NCI-H82 (cell line): ENCODE data around the gene KTN1.

ENCODE experiments used
- DNase-seq: peaks from one replicate; lab custom pipeline; 2025; lab: John Stamatoyannopoulos, UW

Gene KTN1

DNA sequence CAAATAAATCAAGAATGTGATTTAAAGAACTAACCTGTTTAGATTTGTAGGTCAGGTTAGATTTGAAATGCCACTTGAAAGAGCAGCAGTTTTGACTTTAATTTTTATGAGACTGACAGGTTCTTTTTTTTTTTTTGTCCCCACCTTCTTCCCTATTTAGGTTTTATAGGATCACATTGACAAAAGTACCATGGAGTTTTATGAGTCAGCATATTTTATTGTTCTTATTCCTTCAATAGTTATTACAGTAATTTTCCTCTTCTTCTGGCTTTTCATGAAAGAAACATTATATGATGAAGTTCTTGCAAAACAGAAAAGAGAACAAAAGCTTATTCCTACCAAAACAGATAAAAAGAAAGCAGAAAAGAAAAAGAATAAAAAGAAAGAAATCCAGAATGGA, 31.9 kb downstream of the KTN1 start:
- DNase-seq = no peak

DNA sequence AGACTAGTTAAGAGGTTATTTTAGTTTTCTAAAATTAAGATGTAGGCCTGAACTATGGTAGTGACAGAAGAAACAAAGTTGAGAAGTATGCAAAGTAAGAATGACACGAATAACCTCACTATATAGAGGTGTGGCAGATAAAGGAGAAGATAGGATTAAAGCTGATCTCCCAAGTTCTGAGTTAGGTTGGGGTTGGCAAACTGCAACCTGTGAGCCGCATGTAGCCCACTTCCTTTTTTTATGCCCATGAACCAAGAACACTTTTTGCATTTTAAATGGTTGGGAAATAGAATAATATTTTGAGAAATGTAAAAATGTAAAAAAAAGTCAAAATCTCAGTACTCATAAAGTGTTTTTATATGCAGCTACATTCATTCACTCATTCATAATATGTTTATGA, 34.3 kb downstream of the KTN1 start:
- no peak for DNase-seq

DNA sequence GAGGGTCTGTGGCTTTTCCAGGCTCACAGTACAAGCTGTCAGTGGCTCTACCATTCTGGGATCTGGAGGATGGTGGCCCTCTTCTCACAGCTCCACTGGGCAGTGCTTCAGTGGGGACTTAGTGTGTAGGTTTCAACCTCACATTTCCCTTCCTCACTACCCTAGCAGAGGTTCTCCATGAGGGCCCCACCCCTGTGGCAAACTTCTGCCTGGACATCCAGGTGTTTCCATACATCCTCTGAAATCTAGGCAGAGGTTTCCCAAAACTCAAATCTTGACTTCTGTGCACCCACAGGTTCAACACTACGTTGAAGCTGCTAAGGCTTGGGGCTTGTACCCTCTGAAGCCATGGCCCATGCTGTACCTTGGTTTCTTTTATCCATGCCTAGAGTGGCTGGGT, 40.3 kb downstream of the KTN1 start:
- no peak for DNase-seq

DNA sequence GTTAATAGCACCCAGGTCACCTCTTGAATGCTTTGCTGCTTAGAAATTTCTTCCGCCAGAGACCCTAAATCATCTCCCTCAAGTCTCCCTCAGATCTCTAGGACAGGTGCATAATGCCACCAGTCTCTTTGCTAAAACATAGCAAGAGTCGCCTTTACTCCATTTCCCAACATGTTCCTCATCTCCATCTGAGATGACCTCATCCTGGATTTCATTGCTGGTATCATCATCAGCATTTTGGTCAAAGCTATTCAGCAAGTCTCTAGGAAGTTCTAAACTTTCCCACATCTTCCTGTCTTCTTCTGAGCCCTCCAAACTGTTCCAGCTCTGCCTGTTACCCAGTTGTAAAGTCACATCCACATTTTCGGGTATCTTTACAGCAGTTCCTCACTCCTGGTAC, 41.0 kb downstream of the KTN1 start:
- no peak for DNase-seq

DNA sequence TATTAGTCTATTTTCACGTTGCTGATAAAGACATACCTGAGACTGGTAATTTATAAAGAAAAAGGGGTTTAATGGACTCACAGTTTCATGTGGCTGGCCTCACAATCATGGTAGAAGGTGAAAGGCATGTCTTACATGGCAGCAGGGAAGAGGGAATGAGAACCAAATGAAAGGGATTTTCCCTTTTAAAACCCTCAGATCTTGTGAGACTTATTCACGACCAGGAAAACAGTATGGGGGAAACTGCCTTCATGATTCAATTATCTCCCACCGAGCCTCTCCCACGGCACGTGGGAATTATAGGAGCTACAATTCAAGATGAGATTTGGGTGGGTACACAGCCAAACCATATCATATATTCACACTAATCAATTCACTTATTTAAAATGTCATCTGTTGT, 41.4 kb downstream of the KTN1 start:
- no peak for DNase-seq

DNA sequence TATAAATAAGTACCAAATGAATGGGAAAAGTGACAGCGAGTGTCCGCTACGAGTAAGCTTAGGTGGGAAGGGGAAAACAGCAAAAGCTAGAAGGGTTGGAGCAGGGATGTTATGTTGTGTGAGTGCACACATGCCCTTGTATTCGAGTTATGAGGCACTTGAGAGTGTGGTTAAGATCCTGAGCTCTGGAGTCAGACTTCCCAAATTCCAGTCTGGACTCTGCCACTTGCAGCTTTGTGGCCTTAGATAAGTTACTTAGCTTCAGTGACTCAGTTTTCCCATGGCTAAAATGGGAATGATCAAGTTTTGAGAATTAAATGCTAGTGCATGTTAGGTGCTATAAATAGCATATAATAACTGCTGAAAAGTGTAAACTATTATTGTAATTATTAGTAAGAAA, 44.9 kb downstream of the KTN1 start:
- no peak for DNase-seq

DNA sequence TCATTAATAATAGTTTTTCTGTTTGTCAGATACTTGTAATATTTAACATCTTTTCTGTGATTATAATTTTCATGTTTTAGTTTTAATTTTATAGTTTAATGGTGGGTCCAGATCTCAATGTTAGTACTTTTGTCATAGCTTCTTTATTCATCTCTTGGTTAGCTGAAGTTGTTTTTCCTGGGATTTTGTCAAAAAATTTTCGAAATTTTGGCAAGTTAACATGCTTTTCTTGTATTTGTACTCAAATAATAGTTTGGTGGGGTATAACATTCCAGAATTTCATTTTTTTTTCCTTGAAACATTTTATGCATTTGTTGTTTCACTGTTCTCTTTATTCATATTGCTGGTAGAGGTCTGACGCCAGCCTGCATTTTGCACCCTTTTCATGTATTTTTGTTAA, 45.5 kb downstream of the KTN1 start:
- DNase-seq = no peak

DNA sequence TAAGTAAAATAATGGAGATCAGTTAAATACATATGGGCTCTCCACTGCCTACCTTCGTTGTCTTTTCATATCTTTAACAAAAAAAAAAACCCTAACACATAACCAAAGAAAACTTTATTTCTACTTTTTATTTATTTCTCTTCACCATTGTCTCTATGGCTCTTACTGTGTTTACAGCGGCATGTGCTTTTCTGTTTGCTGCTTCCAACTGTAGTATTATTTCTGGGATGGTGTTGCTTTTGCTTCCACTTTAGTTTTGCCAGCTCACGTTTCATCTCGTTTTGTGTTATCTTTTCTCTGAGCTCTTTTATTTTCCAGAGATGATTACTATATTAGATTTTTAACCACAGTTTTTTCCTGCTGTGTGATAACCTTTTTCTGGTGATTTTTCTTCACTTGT, 46.1 kb downstream of the KTN1 start:
- no peak for DNase-seq

DNA sequence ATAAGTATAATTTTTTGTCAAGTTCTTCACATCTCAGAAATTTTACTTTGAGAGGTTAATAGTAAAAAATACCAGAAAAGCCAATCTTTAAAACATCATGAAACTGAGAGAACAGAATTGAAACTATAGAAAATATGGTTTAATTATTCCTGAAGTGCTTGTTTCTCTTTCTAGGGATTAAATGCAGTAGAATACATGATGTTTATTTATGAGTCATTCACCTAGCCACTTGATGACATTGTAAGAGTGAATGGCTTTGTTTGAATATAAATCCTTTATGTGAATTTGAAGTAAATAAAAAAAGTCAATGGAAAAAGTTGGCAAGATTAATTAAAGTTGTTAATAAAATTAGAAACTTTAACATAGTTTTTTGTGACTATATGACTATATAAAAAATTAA, 48.4 kb downstream of the KTN1 start:
- DNase-seq = no peak

DNA sequence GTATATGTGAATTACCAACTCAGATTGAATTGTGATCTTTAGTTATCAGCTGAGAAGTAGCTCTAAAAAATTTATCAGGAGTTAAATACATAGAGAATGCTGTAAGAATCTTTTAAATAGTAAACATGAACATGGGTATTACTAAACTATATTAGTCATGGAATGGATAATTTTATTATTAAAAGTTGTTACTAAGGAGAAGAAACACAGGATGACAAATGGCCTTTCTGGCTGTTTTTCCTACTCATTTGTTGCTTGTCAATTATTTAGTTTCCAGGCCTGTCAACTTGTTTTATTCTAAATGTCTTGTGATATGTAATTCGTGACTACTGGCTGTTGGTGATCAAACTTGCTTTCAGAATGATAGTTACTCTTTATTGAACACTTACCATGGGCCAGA, 58.7 kb downstream of the KTN1 start:
- DNase-seq = no peak

DNA sequence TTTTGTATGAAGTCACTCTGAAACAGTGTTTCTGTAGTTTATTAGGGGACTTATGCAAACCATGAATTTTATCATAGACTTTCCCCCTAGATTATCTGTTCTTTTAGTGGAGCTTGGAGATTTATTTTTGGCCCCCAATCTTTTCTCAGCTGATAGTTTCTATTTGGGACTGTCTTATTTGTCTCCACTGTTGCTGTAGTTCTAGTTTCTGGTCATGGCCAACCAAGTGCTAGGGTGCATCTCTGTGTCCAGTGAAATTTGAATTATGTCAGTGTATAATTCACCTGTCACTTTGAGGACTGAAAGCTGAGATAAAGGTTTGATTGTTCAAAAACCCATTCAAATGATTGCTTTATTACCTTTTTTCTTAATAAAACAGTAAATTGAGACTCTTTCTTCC, 61.3 kb downstream of the KTN1 start:
- no peak for DNase-seq

DNA sequence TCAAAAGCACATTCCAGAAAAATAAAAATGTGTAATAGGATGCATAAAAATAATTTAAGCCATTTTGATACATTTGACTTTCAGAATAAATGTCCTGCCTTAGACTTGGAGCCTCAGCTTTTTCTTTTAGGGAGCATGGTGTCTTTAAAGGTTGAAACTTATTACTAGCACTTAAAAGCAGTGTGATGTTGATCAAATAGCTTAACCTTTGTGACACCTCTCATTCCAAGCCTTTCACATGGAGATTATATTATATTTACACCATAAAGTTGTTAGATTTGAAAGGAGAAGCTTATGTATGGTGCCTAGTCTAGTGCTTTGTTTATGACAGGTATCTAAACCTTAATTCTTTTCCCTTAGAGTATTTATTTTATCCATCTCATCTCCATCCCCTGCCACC, 61.9 kb downstream of the KTN1 start:
- no peak for DNase-seq

DNA sequence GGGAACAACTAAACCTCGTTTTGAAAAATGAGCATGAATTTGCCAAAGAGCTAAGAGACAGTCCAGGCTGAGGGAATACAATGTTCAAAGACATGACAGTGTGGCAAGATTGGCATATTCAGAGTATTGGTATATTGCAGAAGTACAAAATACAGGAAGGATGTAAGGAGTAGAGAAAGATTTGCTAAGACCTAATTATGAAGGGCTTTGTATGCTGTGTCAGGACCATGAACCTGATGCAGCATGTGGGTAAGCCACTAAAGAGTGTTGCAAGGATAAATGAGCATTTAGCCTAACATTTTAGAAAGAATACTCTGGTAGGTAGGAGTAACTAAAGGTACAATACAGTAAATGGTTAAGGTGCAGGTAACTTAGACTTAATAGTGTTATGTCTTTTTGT, 65.1 kb downstream of the KTN1 start:
- DNase-seq = no peak

DNA sequence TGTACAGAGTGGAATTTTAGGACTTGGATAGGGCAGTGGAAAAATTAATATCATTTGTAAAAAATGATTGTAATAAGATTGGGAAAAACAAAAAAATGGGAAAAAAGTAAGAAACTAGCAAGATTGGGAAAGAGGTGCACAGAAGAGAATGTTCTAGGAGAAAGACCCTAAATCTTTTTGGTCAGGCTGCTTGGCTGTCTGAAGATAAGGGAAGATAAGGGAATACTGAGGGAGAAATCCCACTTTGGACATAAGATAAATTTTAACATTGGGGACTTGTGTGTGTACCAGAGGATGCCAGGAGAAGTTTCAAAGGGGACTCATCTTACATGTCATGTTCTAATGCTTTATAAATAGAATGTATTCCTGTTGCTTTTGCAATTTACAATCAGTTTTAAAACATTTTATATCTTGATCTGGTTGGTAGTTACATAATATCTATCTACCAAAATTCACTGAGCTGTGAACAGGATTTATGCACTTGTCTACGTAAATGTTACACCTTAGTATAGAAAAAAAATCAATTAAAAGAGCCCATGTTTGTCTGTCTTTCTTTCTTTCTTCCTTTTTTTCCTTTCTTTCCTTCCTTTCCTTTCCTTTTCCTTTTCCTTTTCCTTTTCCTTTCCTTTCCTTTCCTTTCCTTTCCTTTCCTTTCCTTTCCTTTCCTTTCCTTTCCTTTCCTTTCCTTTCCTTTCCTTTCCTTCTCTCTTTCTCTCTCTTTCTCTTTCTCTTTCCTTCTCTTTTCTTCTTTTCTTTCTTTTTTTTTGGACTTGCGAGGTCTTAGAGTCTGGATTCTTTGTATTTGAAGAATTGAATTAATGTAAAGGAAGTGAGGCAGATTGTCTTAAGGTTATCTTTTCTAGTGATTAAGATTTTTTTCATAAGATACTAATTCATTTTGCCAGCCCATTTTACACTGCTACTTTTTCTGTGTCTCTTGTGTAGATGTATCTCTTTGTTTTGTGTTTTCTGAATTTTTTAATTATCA, 66.1 kb downstream of the KTN1 start:
- no peak for DNase-seq

DNA sequence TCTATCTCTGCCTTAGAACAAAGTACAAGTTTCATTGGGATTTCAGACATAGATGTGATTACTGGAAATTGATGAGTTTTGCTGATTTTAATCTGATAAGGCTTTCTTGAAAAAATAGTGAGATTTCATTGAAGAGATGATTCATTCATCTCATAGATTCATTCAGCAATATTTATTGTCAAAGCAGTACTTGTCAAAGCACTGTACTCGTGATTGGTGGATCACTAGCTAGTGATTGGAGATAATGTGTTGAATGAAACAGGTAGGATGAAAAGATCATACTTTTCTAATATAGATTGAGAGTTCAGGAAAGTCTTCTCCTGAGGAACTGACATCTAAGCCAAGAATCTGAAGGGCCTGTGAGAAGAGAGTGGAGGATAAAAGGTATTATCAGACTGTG, 71.0 kb downstream of the KTN1 start:
- no peak for DNase-seq

DNA sequence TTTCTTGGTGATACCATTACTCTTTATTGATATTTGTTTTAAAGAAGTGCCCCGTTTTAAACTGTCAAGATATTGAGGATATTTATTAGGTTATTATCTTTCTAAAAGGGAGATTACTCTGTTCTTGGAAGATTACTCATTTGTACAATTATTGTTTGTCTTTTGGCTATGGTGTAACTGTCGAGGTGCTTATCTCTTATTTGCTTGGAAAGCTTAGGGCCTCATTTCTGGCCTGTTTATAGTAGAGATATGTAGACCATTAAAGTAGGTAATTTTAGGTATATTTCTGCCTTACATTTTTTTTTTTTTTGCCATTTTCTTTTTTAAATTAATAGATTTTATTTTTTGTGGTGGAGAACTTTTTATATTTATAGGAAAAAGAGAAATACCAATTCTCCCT, 74.2 kb downstream of the KTN1 start:
- no peak for DNase-seq

DNA sequence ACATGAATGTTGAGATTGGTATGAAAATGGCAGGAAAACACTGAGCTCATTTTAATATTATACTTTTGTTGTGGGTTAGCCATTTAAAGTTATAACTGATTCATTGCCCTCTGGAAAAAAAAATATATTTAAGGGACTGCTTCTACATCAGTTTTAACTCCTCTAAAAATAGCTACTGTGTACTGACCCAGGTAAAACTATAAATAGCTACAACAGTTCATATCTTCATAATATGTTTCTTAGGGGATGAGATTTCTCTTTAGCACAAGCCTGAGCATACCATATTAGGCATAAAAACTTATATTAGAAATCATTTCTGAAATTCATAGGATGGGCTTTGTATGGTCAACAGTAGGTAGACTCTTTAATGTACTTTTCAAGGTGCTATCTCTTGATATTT, 81.0 kb downstream of the KTN1 start:
- DNase-seq = no peak

DNA sequence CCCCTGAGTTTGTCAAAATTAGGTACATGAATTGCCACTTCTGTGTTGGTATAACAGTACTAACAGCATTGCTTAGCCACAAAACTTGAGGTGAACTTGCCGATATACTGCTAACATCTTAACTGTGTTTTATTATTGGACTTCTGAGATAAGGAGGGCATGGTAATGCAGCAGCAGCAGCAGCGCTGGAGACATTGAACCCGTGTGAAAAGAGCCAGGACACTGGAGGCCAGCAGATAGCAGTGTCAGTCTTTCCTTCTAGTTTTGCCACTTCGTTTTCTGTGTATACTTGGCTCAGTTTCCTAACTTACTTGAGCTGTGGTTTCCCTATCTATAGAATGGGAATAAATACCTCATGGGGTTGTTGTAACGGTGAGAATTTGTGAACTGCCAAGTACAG, 82.7 kb downstream of the KTN1 start:
- no peak for DNase-seq

DNA sequence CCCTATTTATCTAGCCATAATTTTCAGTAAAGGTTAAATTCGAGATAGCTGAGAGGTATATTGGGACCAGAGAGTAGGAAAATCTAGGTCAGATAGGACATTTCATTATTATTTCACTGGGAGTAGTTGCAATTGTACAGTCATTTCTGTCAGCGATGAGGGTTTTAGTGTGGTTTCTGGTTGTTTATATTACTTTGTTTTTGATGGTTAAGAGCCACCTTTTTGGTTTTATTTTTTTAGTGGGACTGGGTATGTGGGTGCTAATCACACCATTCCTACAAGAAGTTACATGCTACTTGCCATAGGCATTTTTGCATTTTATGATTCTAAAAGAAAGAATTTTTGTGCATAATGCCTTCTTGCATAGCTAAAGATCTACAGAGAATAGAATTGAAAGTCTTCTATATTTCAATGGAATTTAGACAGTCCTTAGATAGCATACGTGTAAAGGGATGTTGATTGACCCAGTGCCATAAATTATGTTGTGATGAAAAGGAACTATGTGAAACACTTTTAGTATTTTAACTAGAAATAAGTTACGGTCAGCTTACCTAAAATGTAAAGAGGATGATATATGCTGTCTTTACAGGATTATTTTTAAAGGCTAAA, 85.2 kb downstream of the KTN1 start:
- no peak for DNase-seq

DNA sequence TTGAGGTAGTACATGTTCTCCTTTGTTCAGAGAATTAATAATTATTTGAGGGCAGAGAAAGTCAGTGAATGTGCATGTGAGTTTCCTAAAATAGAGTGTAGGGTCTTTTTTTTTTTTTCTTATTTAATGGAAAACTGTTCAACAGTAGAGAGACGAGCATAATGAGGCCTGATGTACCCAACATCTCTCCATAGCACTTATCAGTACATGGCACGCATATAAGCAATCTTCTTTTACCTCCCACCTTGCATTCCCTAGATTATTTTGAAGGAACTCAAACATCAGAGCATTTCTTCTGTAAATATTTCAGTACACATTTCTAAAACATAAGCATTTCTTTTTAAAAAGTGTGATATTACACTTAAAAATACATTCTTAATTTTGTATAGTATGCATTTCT, 87.8 kb downstream of the KTN1 start:
- no peak for DNase-seq

DNA sequence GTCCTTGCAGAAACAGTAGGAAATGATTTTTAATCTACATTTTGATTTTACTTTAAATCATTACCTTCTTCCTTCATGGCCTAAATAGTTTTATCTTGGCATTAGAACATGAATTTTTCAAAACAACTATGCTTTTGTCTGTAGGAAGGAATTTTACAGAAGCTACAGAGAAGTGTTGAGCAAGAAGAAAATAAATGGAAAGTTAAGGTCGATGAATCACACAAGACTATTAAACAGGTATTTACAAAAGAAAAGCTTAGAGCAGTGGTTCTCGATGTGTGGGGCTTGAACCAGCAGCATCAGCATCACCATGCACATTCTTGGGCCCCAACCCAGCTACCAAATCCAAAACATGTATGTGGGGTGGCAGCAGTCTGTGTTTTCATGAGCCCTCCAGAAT, 91.6 kb downstream of the KTN1 start:
- DNase-seq = no peak

DNA sequence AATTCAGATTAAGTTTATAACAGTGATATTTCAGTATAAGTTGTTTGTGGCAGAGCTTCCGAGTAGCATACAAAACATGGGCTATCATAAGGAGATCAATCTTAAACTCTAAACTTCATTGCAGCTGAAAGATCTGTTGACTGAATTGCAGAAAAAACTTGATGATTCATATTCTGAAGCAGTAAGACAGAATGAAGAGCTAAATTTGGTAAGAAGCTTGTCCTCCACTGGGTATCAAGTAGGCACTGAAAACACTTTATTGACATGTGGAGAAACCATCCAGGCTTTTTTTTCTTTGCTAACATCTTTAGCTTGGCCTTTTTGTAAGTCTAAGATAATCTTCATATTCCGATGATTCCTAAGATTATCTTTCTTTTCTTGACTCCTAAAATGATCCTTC, 93.0 kb downstream of the KTN1 start:
- DNase-seq = no peak

DNA sequence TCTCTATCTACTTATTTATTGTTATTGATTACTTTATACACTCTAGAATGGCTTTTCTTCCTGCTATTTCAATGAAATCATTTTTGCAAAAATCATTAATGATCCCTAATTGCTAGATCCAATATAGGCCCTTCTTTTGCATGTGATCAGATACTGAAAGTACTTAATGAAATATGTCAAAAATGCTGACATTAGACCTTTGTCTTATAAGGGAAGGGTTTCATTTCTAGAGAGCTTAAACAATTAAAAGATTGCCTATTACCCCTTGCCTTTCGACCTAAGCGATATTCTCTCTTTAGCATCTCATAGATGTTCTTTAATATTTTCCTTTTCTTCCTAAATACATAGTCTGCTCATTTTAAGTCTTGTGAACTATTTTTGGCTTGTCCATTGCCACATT, 101.1 kb downstream of the KTN1 start:
- DNase-seq = no peak
